ENCODE measurements around the gene MAB21L3.
A peak's percentile ranks its signal among the peaks of the same experiment; 100 is the strongest.

MAB21L3 gene

DNA sequence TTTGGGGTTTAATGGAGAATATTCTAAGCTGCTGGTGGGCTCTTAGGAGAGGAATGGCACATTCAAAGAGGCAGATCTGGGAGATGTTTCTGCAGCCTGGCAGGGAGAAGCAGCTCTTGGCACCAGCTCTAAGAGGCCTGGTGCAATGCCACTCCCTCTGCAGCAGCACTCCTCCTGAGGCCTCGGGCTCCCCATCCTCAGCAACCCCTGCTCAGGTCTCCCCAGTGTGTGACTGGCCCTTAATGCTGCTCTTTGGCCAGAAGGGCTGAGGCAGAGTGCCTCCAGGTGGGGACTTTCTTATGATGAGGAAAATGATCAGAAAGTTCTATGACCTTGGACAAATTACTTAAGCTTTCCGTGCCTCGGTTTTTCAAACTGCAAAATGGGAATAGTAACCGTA is 55.5 kb downstream of the MAB21L3 start:
- no peak for DNase-seq

- no peak for DNase-seq
Observed at GRCh38 chr1:116167625-116168276, 56.6 kb downstream of the MAB21L3 start.

- peak; percentile 79 for DNase-seq
Observed at GRCh38 chr1:116168277-116169032, 57.3 kb downstream of the MAB21L3 start.

DNA sequence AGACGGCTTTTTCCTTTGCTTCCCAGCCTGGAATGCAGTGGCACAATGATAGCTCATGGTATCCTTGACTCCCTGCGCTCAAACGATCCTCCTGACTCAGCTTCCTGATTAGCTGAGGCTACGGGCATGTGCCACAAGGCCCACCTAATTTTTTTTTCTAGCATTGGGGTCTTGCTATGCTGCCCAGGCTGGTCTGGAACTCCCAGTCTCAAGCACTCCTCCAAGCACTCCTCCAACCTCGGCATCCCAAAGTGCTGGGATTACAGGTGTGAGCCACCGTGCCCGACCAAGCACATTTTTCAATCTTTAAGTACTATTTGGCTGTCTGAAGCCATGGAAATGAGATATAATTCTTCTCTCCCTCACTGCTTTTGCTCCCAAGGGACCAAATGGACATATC is 58.7 kb downstream of the MAB21L3 start:
- DNase-seq, result no peak

DNA sequence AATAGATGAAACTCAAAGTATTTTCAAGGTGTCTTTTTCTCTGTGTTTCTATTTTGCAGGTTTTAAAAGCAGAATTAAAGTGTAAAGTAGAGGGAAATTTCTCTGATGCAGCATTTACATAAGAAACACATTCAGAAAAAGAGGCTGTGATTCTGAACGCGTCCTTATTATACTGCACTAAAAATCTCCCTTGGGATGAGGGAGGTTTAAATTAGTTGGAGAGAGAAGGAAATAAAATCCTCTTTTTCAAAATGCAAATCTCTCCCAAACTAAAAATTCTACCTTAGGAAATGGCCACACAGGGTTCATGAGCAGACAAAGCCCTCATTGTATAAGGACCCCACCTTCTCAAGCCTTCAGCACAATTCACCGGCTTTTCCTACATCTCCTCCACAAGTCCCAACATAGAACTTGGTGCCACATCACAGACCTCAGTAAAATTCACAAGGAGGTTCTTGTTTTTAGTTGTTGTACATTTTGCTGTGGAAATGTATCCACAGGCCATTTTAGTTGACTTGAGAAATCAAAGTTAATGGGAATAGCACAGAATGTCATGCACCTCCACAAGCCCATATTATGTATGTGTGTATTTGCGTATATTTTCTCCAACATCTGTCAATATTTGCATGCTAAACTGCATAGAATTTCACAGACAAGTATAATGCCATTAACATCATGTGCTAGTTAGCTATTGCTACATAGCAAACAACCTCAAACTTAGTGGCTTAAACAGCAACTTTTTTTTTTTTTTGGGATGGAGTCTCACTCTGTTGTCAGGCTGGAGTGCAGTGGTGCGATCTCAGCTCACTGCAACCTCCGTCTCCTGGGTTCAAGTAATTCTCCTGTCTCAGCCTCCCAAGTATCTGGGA is 59.8 kb downstream of the MAB21L3 start:
- DNase-seq, result no peak

DNA sequence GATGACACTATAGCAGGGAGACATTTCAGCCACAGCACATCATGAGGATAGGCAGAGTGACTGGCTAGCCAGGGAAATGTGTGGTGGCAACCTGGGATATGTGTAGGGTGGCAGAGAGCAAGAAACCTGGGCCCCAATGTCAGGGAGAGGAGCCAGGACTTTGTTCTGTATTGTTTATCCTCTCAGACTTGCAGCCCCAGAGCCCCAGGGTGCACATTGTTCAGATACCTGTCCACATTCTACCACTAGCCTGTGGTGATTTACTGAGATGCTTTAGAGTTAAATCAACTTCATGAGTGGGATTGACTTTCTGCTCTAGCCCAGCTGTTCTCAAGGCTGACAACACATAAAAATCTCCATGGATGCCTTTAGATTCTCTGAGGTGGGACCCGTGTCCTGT is 61.5 kb downstream of the MAB21L3 start:
- DNase-seq, result no peak

DNA sequence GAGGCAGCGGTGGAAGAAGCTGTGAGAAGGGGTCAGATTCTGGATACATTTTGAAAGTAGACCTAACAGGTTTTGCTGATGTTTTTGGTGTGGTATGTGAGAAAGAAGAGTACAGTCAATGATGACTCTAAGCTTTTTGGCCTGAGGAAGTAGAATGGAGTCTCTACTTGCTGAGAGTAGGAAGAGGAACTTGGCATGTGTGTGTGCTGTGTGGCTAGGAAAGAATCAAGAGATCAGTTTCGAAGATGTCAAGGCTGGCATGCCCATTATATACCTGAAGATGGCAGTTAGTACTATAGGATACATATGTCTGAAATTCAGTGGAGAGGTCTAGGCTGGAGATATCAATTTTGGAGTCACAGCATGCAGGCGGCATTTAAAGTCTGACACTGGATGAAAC is 64.4 kb downstream of the MAB21L3 start:
- no peak for DNase-seq

- no peak for DNase-seq
Observed at GRCh38 chr1:116176306-116176789, 65.1 kb downstream of the MAB21L3 start.

DNA sequence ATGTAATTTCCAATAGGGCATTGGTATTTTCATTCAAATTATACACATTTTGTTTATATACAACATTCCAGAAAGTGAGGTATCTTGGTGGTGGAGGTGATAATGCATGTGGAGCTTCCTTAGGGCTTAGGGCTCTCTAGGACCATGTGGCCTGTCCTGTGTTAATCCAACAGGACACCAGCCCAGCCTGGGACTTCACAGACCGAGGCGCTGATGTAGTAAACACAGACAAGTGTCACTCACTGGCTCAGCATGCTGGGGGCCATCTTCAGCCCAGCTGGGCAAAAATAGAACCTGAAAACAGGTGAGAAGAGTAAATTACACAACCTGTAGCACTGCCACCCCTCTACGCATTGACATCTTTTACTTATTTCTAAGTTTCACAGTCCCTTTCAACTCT is 66.7 kb downstream of the MAB21L3 start:
- DNase-seq, result no peak

GRCh38 chr1:116178837-116179236 is 67.6 kb downstream of the MAB21L3 start:
- DNase-seq, result no peak

GRCh38 chr1:116179419-116179818 is 68.2 kb downstream of the MAB21L3 start:
- no peak for DNase-seq

DNA sequence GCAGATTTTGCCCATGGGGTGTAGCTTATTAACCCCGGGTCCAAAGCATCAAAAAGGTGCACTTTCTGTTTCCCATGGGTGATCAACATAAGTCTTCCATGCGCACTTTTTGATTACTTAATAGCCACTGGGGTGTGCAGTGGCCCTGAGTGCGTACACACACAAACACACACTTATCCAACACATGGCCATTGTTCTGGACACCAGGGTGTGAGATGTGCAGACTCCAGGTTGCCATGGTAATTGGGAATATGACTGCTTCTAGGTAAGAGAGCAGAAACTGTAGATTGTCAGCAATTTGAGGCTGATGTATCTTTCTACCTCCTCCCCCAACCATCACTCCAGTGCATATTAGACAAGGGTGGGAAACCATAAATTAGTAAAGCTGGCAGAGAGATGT is 68.8 kb downstream of the MAB21L3 start:
- no peak for DNase-seq

GRCh38 chr1:116182019-116182714 is 71.0 kb downstream of the MAB21L3 start:
- no peak for DNase-seq
